Uterus (tissue), 4 donors: ENCODE measurements around the gene TPM2. TPM values are rescaled to one million over a fixed set of nuclear protein-coding genes. Genes with fewer than 3 reads are reported as not detected.
A peak's percentile ranks its signal among the peaks of the same experiment; 100 is the strongest.

ENCODE experiments used
- DNase-seq, 2 donors: peaks; one replicate each; pipeline ENCODE4 v3.0.0-alpha.2; 2019 to 2020
- H3K27ac ChIP-seq, 2 donors: fragments of 200-600 bp; sonication (generic); 1 replicate in 1 of 2; 2 replicates in 1 of 2; pipeline ENCODE4 v1.5.1; 2016 to 2018
- H3K27me3 ChIP-seq, 2 donors: fragments of 200-600 bp; sonication (generic); one replicate each; pipeline ENCODE4 v1.5.1; 2018 to 2019; ENCODE audit warnings: control low read depth in 1 of 2
- H3K36me3 ChIP-seq, 2 donors: fragments of 200-600 bp; sonication (generic); one replicate each; pipeline ENCODE4 v1.5.1; 2019; ENCODE audit warnings: control low read depth in 1 of 2
- H3K4me1 ChIP-seq, 2 donors: fragments of 200-600 bp; sonication (generic); one replicate each; pipeline ENCODE4 v1.5.1; 2018 to 2019; ENCODE audit warnings: control low read depth in 1 of 2
- H3K4me3 ChIP-seq, 2 donors: fragments of 200-600 bp; sonication (generic); 1 replicate in 1 of 2; 2 replicates in 1 of 2; pipeline ENCODE4 v1.5.1; 2018 to 2019; ENCODE audit warnings: mild to moderate bottlenecking in 1 of 2
- H3K9me3 ChIP-seq, 2 donors: fragments of 200-600 bp; sonication (generic); one replicate each; pipeline ENCODE4 v1.5.1; 2019; ENCODE audit warnings: control low read depth in 1 of 2
- CTCF ChIP-seq, 4 experiments: fragments of 200-600 bp in 2 of 4; fragments of 450-650 bp in 2 of 4; sonication (generic) in 2 of 4; IDR thresholded peaks; one replicate each; pipeline ENCODE4 v1.5.1; 2016 to 2019; ENCODE audit warnings: antibody characterized with exemption in 4 of 4, mild to moderate bottlenecking in 2 of 4, moderate library complexity in 1 of 4
- POLR2A ChIP-seq, 2 donors: fragments of 450-650 bp; IDR thresholded peaks; one replicate each; pipeline ENCODE4 v1.6.1; 2016; ENCODE audit warnings: antibody characterized with exemption in 2 of 2, mild to moderate bottlenecking in 1 of 2, moderate library complexity in 1 of 2
- intact Hi-C: fragments of 100-400 bp; cut with DNase I; formaldehyde crosslinking; loops from one replicate; pipeline ENCODE4 v1.15.1; 2023; ENCODE audit warnings: low total_unique reads
- total RNA-seq, 4 donors: library from RNA; depleted of rRNA in 3 of 4; stranded (reverse); fragments of >200 nt in 3 of 4; gene quantifications; one replicate each; pipeline versions ENCODE4 v1.1.0 to v1.2.4, GENCODE V29; 2014 to 2023
- donor health status: DM: yes; HTN: yes; CAD: no.

TPM2 gene
- total RNA-seq, 4 donors from 2014 or later, result 491 to 2,682 (median 829) TPM

- TF ChIP-seq CTCF (IDR thresholded peaks at IDR 0.05) (no peak), POLR2A (IDR thresholded peaks at IDR 0.05) (peak in 1 of 2 donors; percentile 19)
- no peaks in the 10 kb centered on the region for H3K36me3 ChIP-seq
- intact Hi-C loops, result loop anchor here (5.0 kb wide), 1 partner anchor 73 kb away; the partner anchor contains the start of genes CREB3 and TLN1
- peak in 1 of 2 donors; percentile 32 for DNase-seq
- H3K27ac ChIP-seq, result peak overlapping the region; percentile 96 to 99
- H3K4me1 ChIP-seq, result peaks cover 0 to 6% of the 10 kb centered on the region in 2 donors
- H3K27me3 ChIP-seq, result no peaks in the 10 kb centered on the region
- H3K4me3 ChIP-seq, result peak overlapping the region; percentile 82 to 100
- H3K9me3 ChIP-seq, result no peaks in the 10 kb centered on the region
Measured at GRCh38 chr9:35659340-35659739, 30.4 kb downstream of the TPM2 start.

GRCh38 chr9:35658968-35659220 is 30.8 kb downstream of the TPM2 start:
- no peak for TF ChIP-seq CTCF (IDR thresholded peaks at IDR 0.05)
- TF ChIP-seq POLR2A (IDR thresholded peaks at IDR 0.05), result no peak
- H3K36me3 ChIP-seq, result no peaks in the 10 kb centered on the region
- H3K4me1 ChIP-seq, result peaks cover 0 to 6% of the 10 kb centered on the region in 2 donors
- H3K4me3 ChIP-seq, result peak overlapping the region; percentile 82 to 100
- intact Hi-C loops, result loop anchor here (5.0 kb wide), 1 partner anchor 73 kb away; the partner anchor contains the start of genes CREB3 and TLN1
- H3K9me3 ChIP-seq, result no peaks in the 10 kb centered on the region
- DNase-seq, result peak; percentile 53 to 54
- peak overlapping the region; percentile 96 to 99 for H3K27ac ChIP-seq
- H3K27me3 ChIP-seq, result no peaks in the 10 kb centered on the region

GRCh38 chr9:35658137-35658967 is 31.4 kb downstream of the TPM2 start, which contains the start of gene CCDC107:
Gene CCDC107, plus strand, starts transcription at chr9:35658292. Its CDS starts 88 bp downstream, at chr9:35658380.
- peak; percentile 81 to 86 for DNase-seq
- Histone ChIP-seq H3K27me3 (no peaks in the 10 kb centered on the region), H3K4me3 (peak within 1 kb of the TSS; percentile 82 to 100), H3K27ac (peak within 1 kb of the TSS; percentile 96 to 99), H3K36me3 (no peaks in the 10 kb centered on the region), H3K4me1 (peaks cover 0 to 6% of the 10 kb centered on the region in 2 donors), H3K9me3 (no peaks in the 10 kb centered on the region)
- intact Hi-C loops, result loop anchor here (5.0 kb wide), 1 partner anchor 74 kb away; the partner anchor contains the start of genes CREB3 and TLN1
- TF ChIP-seq CTCF (IDR thresholded peaks at IDR 0.05) (peak; percentile 43 to 68 (median 64)), POLR2A (IDR thresholded peaks at IDR 0.05) (peak; percentile 95 to 98)

GRCh38 chr9:35657546-35658136 is 32.1 kb downstream of the TPM2 start, which contains the start of gene RMRP:
Gene RMRP, minus strand, starts transcription at chr9:35658019.
- Histone ChIP-seq H3K4me1 (peaks cover 0 to 6% of the 10 kb centered on the region in 2 donors), H3K27me3 (no peaks in the 10 kb centered on the region), H3K27ac (peak within 1 kb of the TSS; percentile 96 to 99), H3K4me3 (peak within 1 kb of the TSS; percentile 82 to 100), H3K9me3 (no peaks in the 10 kb centered on the region), H3K36me3 (no peaks in the 10 kb centered on the region)
- TF ChIP-seq CTCF (IDR thresholded peaks at IDR 0.05), result peak; percentile 33 to 73 (median 46)
- peak; percentile 85 to 86 for TF ChIP-seq POLR2A (IDR thresholded peaks at IDR 0.05)
- intact Hi-C loops, result loop anchor here (5.0 kb wide), 1 partner anchor 75 kb away; the partner anchor contains the start of genes CREB3 and TLN1
- DNase-seq, result peak; percentile 97 to 98
